ENCODE measurements around the gene TMEM11. TPM values are rescaled to one million over a fixed set of nuclear protein-coding genes. Genes with fewer than 3 reads are reported as not detected.

TMEM11 gene
- total RNA-seq, 1 donor from 2014 or later = 21.6 TPM

GRCh38 chr17:21217346-21217745, 3.4 kb upstream of the TMEM11 start:
- TF ChIP-seq, protein P1, sequence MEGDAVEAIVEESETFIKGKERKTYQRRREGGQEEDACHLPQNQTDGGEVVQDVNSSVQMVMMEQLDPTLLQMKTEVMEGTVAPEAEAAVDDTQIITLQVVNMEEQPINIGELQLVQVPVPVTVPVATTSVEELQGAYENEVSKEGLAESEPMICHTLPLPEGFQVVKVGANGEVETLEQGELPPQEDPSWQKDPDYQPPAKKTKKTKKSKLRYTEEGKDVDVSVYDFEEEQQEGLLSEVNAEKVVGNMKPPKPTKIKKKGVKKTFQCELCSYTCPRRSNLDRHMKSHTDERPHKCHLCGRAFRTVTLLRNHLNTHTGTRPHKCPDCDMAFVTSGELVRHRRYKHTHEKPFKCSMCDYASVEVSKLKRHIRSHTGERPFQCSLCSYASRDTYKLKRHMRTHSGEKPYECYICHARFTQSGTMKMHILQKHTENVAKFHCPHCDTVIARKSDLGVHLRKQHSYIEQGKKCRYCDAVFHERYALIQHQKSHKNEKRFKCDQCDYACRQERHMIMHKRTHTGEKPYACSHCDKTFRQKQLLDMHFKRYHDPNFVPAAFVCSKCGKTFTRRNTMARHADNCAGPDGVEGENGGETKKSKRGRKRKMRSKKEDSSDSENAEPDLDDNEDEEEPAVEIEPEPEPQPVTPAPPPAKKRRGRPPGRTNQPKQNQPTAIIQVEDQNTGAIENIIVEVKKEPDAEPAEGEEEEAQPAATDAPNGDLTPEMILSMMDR (IDR thresholded peaks at IDR 0.05; ENCODE audit: insufficient read depth, low read length, poor library complexity, severe bottlenecking) = no peak
- Histone ChIP-seq H3K4me3 (ENCODE audit: low read depth, low read length) (no peak overlapping the region), H3K36me3 (ENCODE audit: control insufficient read depth, insufficient read depth, low read length) (peaks cover 1% of the 10 kb centered on the region), H3K27me3 (ENCODE audit: control insufficient read depth, insufficient read depth, low read length) (no peaks in the 10 kb centered on the region)
- no peak for DNase-seq (ENCODE audit: low read depth)

- Histone ChIP-seq H3K4me3 (ENCODE audit: low read depth, low read length) (no peak overlapping the region), H3K27me3 (ENCODE audit: control insufficient read depth, insufficient read depth, low read length) (no peaks in the 10 kb centered on the region), H3K36me3 (ENCODE audit: control insufficient read depth, insufficient read depth, low read length) (no peaks in the 10 kb centered on the region)
- DNase-seq (ENCODE audit: low read depth) = no peak
- TF ChIP-seq, protein P1 (IDR thresholded peaks at IDR 0.05; ENCODE audit: insufficient read depth, low read length, poor library complexity, severe bottlenecking) = no peak
Measured at GRCh38 chr17:21215935-21216334, 2.0 kb upstream of the TMEM11 start.

- Histone ChIP-seq H3K36me3 (ENCODE audit: control insufficient read depth, insufficient read depth, low read length) (no peaks in the 10 kb centered on the region), H3K27me3 (ENCODE audit: control insufficient read depth, insufficient read depth, low read length) (no peaks in the 10 kb centered on the region), H3K4me3 (ENCODE audit: low read depth, low read length) (peak overlapping the region; percentile 76)
- DNase-seq (ENCODE audit: low read depth) = no peak
- TF ChIP-seq, protein P1 (IDR thresholded peaks at IDR 0.05; ENCODE audit: insufficient read depth, low read length, poor library complexity, severe bottlenecking) = no peak
Measured at GRCh38 chr17:21214777-21215541, 998 bp upstream of the TMEM11 start.

DNA sequence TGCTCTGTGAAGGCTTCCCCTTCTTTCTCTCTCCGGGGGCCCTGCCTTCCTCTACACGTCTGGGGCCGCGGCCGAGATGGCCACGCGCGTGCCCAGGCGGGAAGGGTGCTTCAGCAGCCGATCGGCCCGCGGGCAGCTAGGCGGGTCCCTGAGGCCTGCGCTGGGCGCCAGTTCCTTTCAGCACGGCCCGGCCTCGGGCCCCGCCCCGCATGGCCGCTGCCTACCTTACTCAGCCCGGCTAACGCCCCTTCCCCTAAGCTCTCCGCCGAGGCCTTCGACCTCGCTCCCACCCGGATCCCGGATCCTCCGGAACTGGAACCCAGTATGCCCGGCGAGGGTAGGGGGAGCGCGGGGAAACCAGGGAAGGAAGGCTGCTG, 335 bp downstream of the TMEM11 start:
- H3K4me3 ChIP-seq (ENCODE audit: low read depth, low read length) = peak overlapping the region; percentile 76
- DNase-seq (ENCODE audit: low read depth) = no peak
- TF ChIP-seq, protein P1 (IDR thresholded peaks at IDR 0.05; ENCODE audit: insufficient read depth, low read length, poor library complexity, severe bottlenecking) = no peak
- H3K36me3 ChIP-seq (ENCODE audit: control insufficient read depth, insufficient read depth, low read length) = no peaks in the 10 kb centered on the region
- H3K27me3 ChIP-seq (ENCODE audit: control insufficient read depth, insufficient read depth, low read length) = no peaks in the 10 kb centered on the region

DNA sequence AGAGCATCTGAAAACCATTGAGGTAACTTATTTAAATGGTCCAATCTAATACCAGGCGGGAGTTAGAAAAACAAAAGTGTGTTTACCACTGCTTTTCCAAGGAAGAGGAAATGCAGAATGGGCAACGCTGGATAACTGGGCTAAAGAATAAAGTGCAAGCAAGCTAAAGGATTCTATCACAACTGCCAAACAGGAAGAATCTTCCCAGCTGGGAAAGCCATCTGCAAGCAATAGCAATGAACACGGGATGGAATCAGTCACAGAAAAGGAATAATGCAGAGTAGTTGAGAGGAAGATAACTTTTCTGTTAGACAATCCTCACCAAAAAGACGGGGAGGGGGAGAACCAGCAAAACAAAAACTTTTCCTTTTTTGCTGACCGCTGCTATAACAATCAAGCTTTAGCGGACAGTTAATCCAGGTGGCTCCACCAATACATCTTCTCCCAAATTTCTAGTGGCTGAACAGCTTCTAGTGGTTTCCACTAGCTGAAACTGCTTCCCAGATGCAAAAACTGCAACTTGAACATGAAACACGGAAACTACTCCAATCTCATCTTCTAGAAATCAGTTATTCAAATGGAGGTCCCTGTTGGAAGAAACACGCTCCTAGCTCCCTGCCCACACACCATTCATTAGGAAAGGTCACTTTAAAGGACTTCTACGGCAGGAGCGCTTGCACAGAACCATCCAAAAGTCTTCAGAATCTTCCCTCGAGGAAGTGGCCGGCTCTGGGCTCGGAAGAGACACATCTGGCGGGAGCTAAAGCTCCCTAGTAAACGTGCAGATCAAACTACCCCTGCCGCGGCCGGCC, 929 bp downstream of the TMEM11 start:
- H3K36me3 ChIP-seq (ENCODE audit: control insufficient read depth, insufficient read depth, low read length) = no peaks in the 10 kb centered on the region
- no peaks in the 10 kb centered on the region for H3K27me3 ChIP-seq (ENCODE audit: control insufficient read depth, insufficient read depth, low read length)
- TF ChIP-seq, protein P1 (IDR thresholded peaks at IDR 0.05; ENCODE audit: insufficient read depth, low read length, poor library complexity, severe bottlenecking) = no peak
- no peak for DNase-seq (ENCODE audit: low read depth)
- H3K4me3 ChIP-seq (ENCODE audit: low read depth, low read length) = peak overlapping the region; percentile 76

Measured in kidney epithelial cell (primary cell).